Activated T-cell treated with anti-CD3 and anti-CD28 coated beads, Interleukin-2, amount 50 U/mL, for 72 hours (primary cell): ENCODE measurements around the gene DACT2. TPM values are rescaled to one million over a fixed set of nuclear protein-coding genes. Genes with fewer than 3 reads are reported as not detected.
A peak's percentile ranks its signal among the peaks of the same experiment; 100 is the strongest.
"Not testable (repeated sequence)": the region's sequence is repeated elsewhere in the genome, so short reads cannot be mapped to it uniquely, and the experiment has no call there.

ENCODE experiments used
- ATAC-seq, 2 donors: fragments of 150-1000 bp; cut with Tn5 transposase; replicated peaks in 1 of 2; 2 replicates each; pipeline ENCODE4 v1.10.0; 2021; ENCODE audit warnings: moderate library complexity in 2 of 2, mild to moderate bottlenecking in 1 of 2
- DNase-seq, 2 donors: peaks; one replicate each; pipeline ENCODE4 v3.0.0; 2021 to 2022; ENCODE audit warnings: mixed read lengths in 1 of 2
- H3K27ac Mint-ChIP-seq: one replicate; pipeline ENCODE4 v1.8.0; 2022; ENCODE audit warnings: mild to moderate bottlenecking, moderate library complexity, mixed read lengths
- H3K27me3 Mint-ChIP-seq: one replicate; pipeline ENCODE4 v1.8.0; 2022; ENCODE audit warnings: low read depth, mixed read lengths
- H3K36me3 Mint-ChIP-seq, 2 donors: one replicate each; pipeline ENCODE4 v1.8.0; 2022; ENCODE audit warnings: mixed read lengths in 2 of 2, mild to moderate bottlenecking in 1 of 2; ENCODE audit not compliant: insufficient read depth in 2 of 2
- H3K4me1 Mint-ChIP-seq: one replicate; pipeline ENCODE4 v1.8.0; 2022; ENCODE audit warnings: low read depth, mixed read lengths
- H3K4me3 Mint-ChIP-seq, 2 donors: one replicate each; pipeline ENCODE4 v1.8.0; 2022; ENCODE audit warnings: mild to moderate bottlenecking in 2 of 2, mixed read lengths in 2 of 2, moderate library complexity in 2 of 2
- H3K9me3 Mint-ChIP-seq, 2 donors: one replicate each; pipeline ENCODE4 v1.8.0; 2022; ENCODE audit warnings: mixed read lengths in 2 of 2
- total RNA-seq, 2 donors: library from RNA; stranded (reverse); gene quantifications; one replicate each; pipeline ENCODE4 v1.2.3, GENCODE V29; 2022

Gene DACT2
- total RNA-seq, 2 donors from 2014 or later: 0.14 to 1.3 TPM

DNA sequence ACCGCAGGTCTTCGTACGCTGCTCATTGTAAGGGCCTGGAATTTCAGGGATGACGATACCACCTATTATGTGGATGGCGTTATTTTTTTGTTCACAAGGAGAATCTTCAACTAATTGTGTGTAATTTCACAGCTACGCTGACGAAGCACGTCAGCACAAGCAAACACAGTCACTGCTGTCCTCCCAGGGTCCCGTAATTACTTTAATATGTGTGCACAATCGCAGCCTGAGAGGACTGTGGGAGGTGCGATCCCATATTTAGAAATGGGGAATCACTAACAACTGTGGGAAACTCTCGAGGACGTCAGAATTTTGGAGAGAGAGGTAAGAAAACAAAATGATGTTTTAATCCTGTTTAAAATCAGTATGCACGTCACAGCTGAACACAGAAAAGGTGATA is 40.2 kb upstream of the DACT2 start:
- no peak for DNase-seq
- H3K4me3 Mint-ChIP-seq: no peak overlapping the region
- ATAC-seq: no peak

DNA sequence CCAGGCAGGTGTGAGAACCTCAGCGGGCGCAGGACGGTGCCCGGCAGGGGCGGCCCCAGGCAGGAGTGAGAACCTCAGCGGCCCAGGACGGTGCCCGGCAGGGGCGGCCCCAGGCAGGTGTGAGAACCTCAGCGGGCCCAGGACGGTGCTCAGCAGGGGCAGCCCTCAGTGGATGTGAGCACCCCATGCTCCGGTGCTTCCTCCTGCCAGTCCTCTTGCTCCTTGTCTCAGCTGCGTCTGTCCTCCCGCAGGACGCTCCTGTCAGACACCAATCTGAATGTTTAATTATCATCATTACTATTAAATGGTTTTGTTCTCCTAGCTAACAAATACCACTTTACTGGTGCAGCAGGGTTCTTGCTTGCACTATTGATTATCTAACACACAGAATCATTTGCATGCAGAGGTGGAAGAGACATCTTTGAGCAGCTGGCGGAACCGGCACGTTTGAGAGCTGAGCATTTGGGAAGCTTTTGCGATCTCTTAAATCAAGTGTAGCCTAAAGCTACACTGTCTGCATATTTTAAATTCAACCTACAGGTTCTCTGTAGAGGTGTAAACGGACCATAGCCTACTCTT is 39.4 kb upstream of the DACT2 start:
- peaks cover 0 to 9% of the 10 kb centered on the region in 2 donors for H3K9me3 Mint-ChIP-seq
- no peak overlapping the region for H3K27ac Mint-ChIP-seq
- DNase-seq (no peak), ATAC-seq (no peak)
- peaks cover 8% of the 10 kb centered on the region for H3K27me3 Mint-ChIP-seq
- H3K36me3 Mint-ChIP-seq: peaks cover 0 to 2% of the 10 kb centered on the region in 2 donors
- no peak overlapping the region for H3K4me3 Mint-ChIP-seq
- no peaks in the 10 kb centered on the region for H3K4me1 Mint-ChIP-seq

More for the DNA sequence above, 40.2 kb upstream of the DACT2 start:
- peaks cover 8% of the 10 kb centered on the region for H3K27me3 Mint-ChIP-seq
- H3K4me1 Mint-ChIP-seq: no peaks in the 10 kb centered on the region
- peaks cover 0 to 2% of the 10 kb centered on the region in 2 donors for H3K36me3 Mint-ChIP-seq
- H3K9me3 Mint-ChIP-seq: peaks cover 0 to 9% of the 10 kb centered on the region in 2 donors
- no peak overlapping the region for H3K27ac Mint-ChIP-seq

DNA sequence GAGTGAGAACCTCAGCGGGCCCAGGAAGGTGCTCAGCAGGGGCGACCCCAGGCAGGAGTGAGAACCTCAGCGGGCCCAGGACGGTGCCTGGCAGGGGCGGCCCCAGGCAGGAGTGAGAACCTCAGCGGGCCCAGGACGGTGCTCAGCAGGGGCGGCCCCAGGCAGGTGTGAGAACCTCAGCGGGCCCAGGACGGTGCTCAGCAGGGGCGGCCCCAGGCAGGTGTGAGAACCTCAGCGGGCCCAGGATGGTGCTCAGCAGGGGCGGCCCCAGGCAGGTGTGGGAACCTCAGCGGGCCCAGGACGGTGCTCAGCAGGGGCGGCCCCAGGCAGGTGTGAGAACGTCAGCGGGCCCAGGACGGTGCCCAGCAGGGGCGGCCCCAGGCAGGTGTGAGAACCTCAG is 37.3 kb upstream of the DACT2 start:
- not testable (repeated sequence) for H3K27ac Mint-ChIP-seq, H3K4me3 Mint-ChIP-seq, H3K27me3 Mint-ChIP-seq, DNase-seq, H3K9me3 Mint-ChIP-seq, H3K36me3 Mint-ChIP-seq, H3K4me1 Mint-ChIP-seq, ATAC-seq

DNA sequence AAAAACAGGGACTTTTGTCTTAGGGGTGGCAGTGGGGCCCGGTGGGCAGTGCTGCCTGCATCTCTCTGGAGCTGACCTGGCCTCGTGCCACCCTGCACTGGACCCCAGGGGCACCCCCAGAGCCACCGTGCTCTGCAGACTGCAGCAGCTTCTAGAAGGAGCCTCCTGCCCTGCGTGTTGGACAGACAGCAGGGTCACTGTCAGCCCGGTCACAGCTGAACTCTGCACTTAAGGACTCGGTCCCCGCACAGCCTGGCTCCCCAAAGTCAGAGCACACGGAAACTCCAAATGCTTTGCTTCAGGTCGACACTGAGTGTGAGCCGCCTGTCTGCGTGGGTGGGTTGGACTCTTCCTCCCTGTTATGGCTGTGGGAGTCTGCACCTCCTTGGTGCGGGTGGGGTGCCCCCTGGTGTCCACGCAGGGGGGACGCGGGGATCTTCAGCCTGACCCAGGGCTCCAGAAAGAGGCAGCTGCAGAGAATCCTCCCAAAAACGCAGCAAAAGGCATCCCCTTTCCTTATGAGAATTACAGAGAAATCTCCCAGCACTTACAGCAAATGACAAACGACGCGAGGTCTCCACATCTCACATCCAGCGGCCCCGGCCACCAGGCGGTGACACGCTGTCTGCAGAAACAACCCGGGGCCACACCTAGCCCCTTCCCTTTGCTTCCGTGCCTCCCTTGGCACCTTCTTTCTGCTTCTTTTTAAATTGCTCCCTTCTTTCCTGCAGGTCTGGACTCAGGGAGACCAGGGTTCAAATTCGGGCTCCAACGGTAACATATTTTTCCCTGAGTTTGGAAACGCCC is 36.3 kb upstream of the DACT2 start:
- Mint-ChIP-seq H3K36me3 (no peaks in the 10 kb centered on the region), H3K27me3 (peaks cover 12% of the 10 kb centered on the region), H3K4me1 (no peaks in the 10 kb centered on the region), H3K9me3 (peaks cover 0 to 2% of the 10 kb centered on the region in 2 donors), H3K27ac (no peak overlapping the region), H3K4me3 (no peak overlapping the region)
- DNase-seq (peak; percentile 27 to 64), ATAC-seq (peak; percentile 36 to 85)

DNA sequence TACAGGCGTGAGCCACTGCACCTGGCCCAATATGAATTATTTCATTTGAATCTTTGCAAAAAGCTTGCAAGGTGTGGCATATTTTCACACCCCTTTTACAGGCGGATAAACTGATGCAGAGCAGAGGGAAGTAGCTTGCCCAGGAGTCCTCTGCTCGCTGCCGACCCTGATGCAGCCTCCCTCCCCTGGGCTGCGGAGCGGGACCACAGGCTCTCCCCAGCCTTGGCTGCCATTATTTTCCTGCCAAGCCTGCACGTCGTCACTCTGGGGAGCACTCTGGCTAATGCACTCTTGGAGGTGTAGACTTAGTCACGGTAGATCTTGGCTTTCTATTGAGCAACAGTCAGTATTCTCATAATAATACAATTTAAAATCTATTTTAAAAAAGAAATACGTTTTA is 34.8 kb upstream of the DACT2 start:
- H3K27ac Mint-ChIP-seq: no peak overlapping the region
- peaks cover 6% of the 10 kb centered on the region for H3K4me1 Mint-ChIP-seq
- H3K27me3 Mint-ChIP-seq: peaks cover 10% of the 10 kb centered on the region

DNA sequence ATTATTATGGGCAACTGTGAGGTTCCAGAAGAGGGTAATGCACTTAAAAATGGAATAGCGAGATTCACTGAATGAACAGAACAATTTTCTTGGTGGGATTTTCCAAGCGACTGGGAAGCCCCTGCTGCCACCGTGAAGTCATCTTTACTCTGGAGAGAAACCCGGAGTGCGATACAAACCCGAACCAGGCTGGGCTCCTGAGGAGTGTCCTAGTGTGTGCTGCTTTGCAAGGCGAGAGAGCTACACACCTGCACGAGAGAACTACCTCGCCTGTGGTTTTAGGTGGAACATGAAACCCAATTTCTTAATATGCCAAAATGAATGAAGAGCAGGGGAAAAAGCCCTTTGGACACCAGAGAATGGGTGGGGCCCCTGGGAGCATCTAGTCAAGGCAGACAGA is 33.5 kb upstream of the DACT2 start:
- Mint-ChIP-seq H3K4me3 (no peak overlapping the region), H3K27me3 (peaks cover 10% of the 10 kb centered on the region), H3K27ac (no peak overlapping the region), H3K36me3 (peaks cover 0 to 9% of the 10 kb centered on the region in 2 donors), H3K4me1 (peaks cover 6% of the 10 kb centered on the region), H3K9me3 (peaks cover 0 to 9% of the 10 kb centered on the region in 2 donors)
- DNase-seq: no peak
- no peak for ATAC-seq

More for the DNA sequence above, 34.8 kb upstream of the DACT2 start:
- peaks cover 0 to 9% of the 10 kb centered on the region in 2 donors for H3K9me3 Mint-ChIP-seq
- H3K4me3 Mint-ChIP-seq: no peak overlapping the region
- ATAC-seq: no peak
- peaks cover 0 to 9% of the 10 kb centered on the region in 2 donors for H3K36me3 Mint-ChIP-seq
- DNase-seq: no peak

DNA sequence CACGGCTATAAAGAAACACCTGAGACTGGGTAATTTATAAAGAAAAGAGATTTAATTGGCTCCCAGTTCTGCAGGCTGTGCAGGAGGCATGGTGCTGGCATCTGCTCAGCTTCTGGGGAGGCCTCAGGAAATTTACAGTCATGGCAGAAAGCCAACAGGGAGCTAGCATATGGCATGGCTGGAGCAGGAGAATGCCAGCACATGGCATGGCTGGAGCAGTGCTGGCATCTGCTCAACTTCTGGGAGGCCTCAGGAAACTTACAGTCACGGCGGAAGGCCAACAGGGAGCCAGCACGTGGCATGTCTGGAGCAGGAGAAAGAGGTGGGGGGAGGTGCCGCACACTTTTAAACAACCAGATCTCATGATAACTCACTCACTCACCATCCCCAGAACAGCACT is 32.5 kb upstream of the DACT2 start:
- Mint-ChIP-seq H3K9me3 (peaks cover 0 to 9% of the 10 kb centered on the region in 2 donors), H3K4me1 (peaks cover 6% of the 10 kb centered on the region), H3K4me3 (no peak overlapping the region), H3K27me3 (peaks cover 12% of the 10 kb centered on the region), H3K36me3 (peaks cover 0 to 9% of the 10 kb centered on the region in 2 donors), H3K27ac (no peak overlapping the region)
- DNase-seq: no peak
- ATAC-seq: no peak

DNA sequence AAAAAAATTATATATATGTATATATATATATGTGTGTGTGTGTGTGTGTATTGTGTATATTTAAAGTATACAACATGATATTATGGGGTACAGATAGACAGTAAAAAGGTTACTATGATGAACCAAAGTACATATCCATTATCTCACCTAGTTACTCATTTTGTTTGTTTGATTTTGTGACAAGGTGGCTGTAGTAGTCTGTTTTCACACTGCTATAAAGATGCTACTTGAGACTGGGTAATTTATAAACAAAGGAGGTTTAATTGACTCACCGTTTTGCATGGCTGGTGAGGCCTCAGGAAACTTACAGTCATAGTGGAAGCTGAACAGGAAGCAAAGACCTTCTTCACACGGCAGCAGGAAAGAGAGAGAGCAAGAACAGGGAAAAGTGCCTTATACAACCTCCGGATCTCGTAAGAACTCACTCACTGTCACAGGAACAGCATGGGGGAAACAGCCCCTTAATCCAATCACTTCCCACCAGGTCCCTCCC is 30.2 kb upstream of the DACT2 start:
- Mint-ChIP-seq H3K9me3 (peaks cover 0 to 9% of the 10 kb centered on the region in 2 donors), H3K27ac (no peak overlapping the region), H3K4me1 (peaks cover 6% of the 10 kb centered on the region), H3K27me3 (peaks cover 24% of the 10 kb centered on the region), H3K4me3 (no peak overlapping the region), H3K36me3 (peaks cover 3 to 9% of the 10 kb centered on the region in 2 donors)
- DNase-seq (no peak), ATAC-seq (peak in 1 of 2 donors; percentile 76)

GRCh38 chr6:168348186-168348585 is 28.6 kb upstream of the DACT2 start:
- Mint-ChIP-seq H3K27me3 (peaks cover 28% of the 10 kb centered on the region), H3K27ac (no peak overlapping the region), H3K4me1 (peaks cover 6% of the 10 kb centered on the region), H3K4me3 (no peak overlapping the region), H3K9me3 (peaks cover 0 to 9% of the 10 kb centered on the region in 2 donors), H3K36me3 (peaks cover 3 to 9% of the 10 kb centered on the region in 2 donors)
- DNase-seq: no peak
- ATAC-seq: no peak

GRCh38 chr6:168347615-168348014 is 28.0 kb upstream of the DACT2 start:
- DNase-seq: no peak
- Mint-ChIP-seq H3K27me3 (peaks cover 28% of the 10 kb centered on the region), H3K4me1 (peaks cover 6% of the 10 kb centered on the region), H3K4me3 (no peak overlapping the region), H3K27ac (no peak overlapping the region), H3K9me3 (peaks cover 0 to 9% of the 10 kb centered on the region in 2 donors), H3K36me3 (peaks cover 3 to 9% of the 10 kb centered on the region in 2 donors)
- ATAC-seq: no peak

DNA sequence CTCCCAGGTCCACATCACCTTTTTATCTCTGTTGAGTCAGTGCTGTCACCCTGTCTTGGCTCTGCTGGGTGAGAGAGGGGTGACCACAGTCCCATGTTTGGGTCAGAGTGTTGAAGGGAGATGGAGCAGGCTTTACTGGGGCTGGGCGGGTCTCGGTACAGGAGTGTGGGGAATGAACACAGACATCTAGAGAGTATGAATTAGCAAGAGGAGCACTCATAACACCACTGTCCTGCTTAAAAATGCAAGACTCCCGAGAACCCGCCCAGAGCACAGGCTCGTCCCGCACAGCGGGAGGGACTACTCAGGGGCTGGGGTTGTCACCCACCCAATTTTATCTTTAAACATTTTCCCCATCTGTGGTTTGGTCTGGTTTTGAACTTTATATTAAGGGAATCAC is 27.5 kb upstream of the DACT2 start:
- DNase-seq (no peak), ATAC-seq (no peak)
- no peak overlapping the region for H3K4me3 Mint-ChIP-seq
- peaks cover 6% of the 10 kb centered on the region for H3K4me1 Mint-ChIP-seq
- H3K27me3 Mint-ChIP-seq: peaks cover 28% of the 10 kb centered on the region
- H3K36me3 Mint-ChIP-seq: peaks cover 3 to 9% of the 10 kb centered on the region in 2 donors
- no peak overlapping the region for H3K27ac Mint-ChIP-seq
- peaks cover 0 to 9% of the 10 kb centered on the region in 2 donors for H3K9me3 Mint-ChIP-seq

- ATAC-seq: no peak
- Mint-ChIP-seq H3K27me3 (peaks cover 26% of the 10 kb centered on the region), H3K27ac (no peak overlapping the region), H3K4me3 (no peak overlapping the region), H3K36me3 (peaks cover 3 to 9% of the 10 kb centered on the region in 2 donors), H3K4me1 (peaks cover 6% of the 10 kb centered on the region), H3K9me3 (peaks cover 0 to 9% of the 10 kb centered on the region in 2 donors)
- no peak for DNase-seq
Measured at GRCh38 chr6:168345896-168346754, 26.5 kb upstream of the DACT2 start.

GRCh38 chr6:168345266-168345665 is 25.7 kb upstream of the DACT2 start:
- ATAC-seq (no peak), DNase-seq (no peak)
- Mint-ChIP-seq H3K27ac (no peak overlapping the region), H3K36me3 (peaks cover 3 to 6% of the 10 kb centered on the region in 2 donors), H3K9me3 (peaks cover 0 to 5% of the 10 kb centered on the region in 2 donors), H3K27me3 (peaks cover 17% of the 10 kb centered on the region), H3K4me1 (no peaks in the 10 kb centered on the region), H3K4me3 (no peak overlapping the region)
